Inflammatory macrophage treated with lipopolysaccharide for 1 hour (primary cell): ENCODE measurements around the gene SYK.

Source experiments
- DNase-seq, 2 donors: peaks; one replicate each; pipeline ENCODE4 v3.0.0-alpha.2; 2020 to 2022

The SYK gene

GRCh38 chr9:90909225-90909624, 107.6 kb downstream of the SYK start:
- no peak for DNase-seq

- DNase-seq, result no peak
Measured at GRCh38 chr9:90909747-90910283, 108.2 kb downstream of the SYK start.

- DNase-seq, result no peak
Measured at GRCh38 chr9:90914196-90914595, 112.6 kb downstream of the SYK start.

GRCh38 chr9:90914868-90915483, 113.4 kb downstream of the SYK start:
- DNase-seq, result peak; percentile 52 to 84

- no peak for DNase-seq
Measured at GRCh38 chr9:90915693-90916092, 114.1 kb downstream of the SYK start.

- DNase-seq, result no peak
Measured at GRCh38 chr9:90916147-90916734, 114.6 kb downstream of the SYK start.

GRCh38 chr9:90919883-90920282, 118.3 kb downstream of the SYK start:
- no peak for DNase-seq

- no peak for DNase-seq
Measured at GRCh38 chr9:90921104-90921503, 119.5 kb downstream of the SYK start.

GRCh38 chr9:90921969-90922368, 120.3 kb downstream of the SYK start:
- no peak for DNase-seq

GRCh38 chr9:90925581-90926257, 124.1 kb downstream of the SYK start:
- DNase-seq, result no peak

GRCh38 chr9:90926936-90927335, 125.3 kb downstream of the SYK start:
- DNase-seq, result no peak

GRCh38 chr9:90927496-90927895, 125.9 kb downstream of the SYK start:
- DNase-seq, result no peak

- no peak for DNase-seq
Measured at GRCh38 chr9:90929626-90930025, 128.0 kb downstream of the SYK start.

GRCh38 chr9:90933468-90933867, 131.8 kb downstream of the SYK start:
- DNase-seq, result no peak

GRCh38 chr9:90939351-90939750, 137.7 kb downstream of the SYK start:
- DNase-seq, result no peak

GRCh38 chr9:90940280-90940679, 138.7 kb downstream of the SYK start:
- DNase-seq, result no peak

GRCh38 chr9:90941661-90942060, 140.0 kb downstream of the SYK start:
- DNase-seq, result no peak

GRCh38 chr9:90942555-90942954, 140.9 kb downstream of the SYK start:
- DNase-seq, result no peak

- DNase-seq, result no peak
Measured at GRCh38 chr9:90943341-90943740, 141.7 kb downstream of the SYK start.

GRCh38 chr9:90945336-90945735, 143.7 kb downstream of the SYK start:
- DNase-seq, result no peak

- no peak for DNase-seq
Measured at GRCh38 chr9:90946982-90947381, 145.4 kb downstream of the SYK start.
